Measurements from ENCODE around the gene CNP. TPM values are rescaled to one million over a fixed set of nuclear protein-coding genes. Genes with fewer than 3 reads are reported as not detected.

Gene CNP
- total RNA-seq, 1 donor from 2014 or later: 79.4 TPM

GRCh38 chr17:41986634-41987033 lies 20.0 kb downstream of the CNP start:
- Mint-ChIP-seq H3K4me3 (ENCODE audit: unreplicated experiment) (no peak overlapping the region), H3K27ac (ENCODE audit: unreplicated experiment) (no peak overlapping the region), H3K9me3 (ENCODE audit: low read depth) (no peaks in the 10 kb centered on the region), H3K27me3 (ENCODE audit: low read depth) (no peaks in the 10 kb centered on the region), H3K4me1 (ENCODE audit: low read depth) (no peaks in the 10 kb centered on the region), H3K36me3 (ENCODE audit: low read depth) (peaks cover 34% of the 10 kb centered on the region)
- TF ChIP-seq CTCF (IDR thresholded peaks at IDR 0.05): no peak
- DNase-seq (ENCODE audit: low spot score): no peak

- peaks cover 34% of the 10 kb centered on the region for H3K36me3 Mint-ChIP-seq (ENCODE audit: low read depth)
- H3K27ac Mint-ChIP-seq (ENCODE audit: unreplicated experiment): peak overlapping the region; percentile 33
- no peak overlapping the region for H3K4me3 Mint-ChIP-seq (ENCODE audit: unreplicated experiment)
These were observed 21.0 kb downstream of the CNP start for GRCh38 chr17:41987642-41988041.

GRCh38 chr17:41988418-41988817 lies 21.8 kb downstream of the CNP start:
- Mint-ChIP-seq H3K4me1 (ENCODE audit: low read depth) (peaks cover 5% of the 10 kb centered on the region), H3K27ac (ENCODE audit: unreplicated experiment) (peak overlapping the region; percentile 14), H3K36me3 (ENCODE audit: low read depth) (peaks cover 39% of the 10 kb centered on the region), H3K9me3 (ENCODE audit: low read depth) (no peaks in the 10 kb centered on the region), H3K27me3 (ENCODE audit: low read depth) (no peaks in the 10 kb centered on the region), H3K4me3 (ENCODE audit: unreplicated experiment) (no peak overlapping the region)
- TF ChIP-seq CTCF (IDR thresholded peaks at IDR 0.05): no peak
- no peak for DNase-seq (ENCODE audit: low spot score)

More at GRCh38 chr17:41987642-41988041, 21.0 kb downstream of the CNP start:
- Mint-ChIP-seq H3K27me3 (ENCODE audit: low read depth) (no peaks in the 10 kb centered on the region), H3K9me3 (ENCODE audit: low read depth) (no peaks in the 10 kb centered on the region), H3K4me1 (ENCODE audit: low read depth) (peaks cover 2% of the 10 kb centered on the region)
- DNase-seq (ENCODE audit: low spot score): no peak
- no peak for TF ChIP-seq CTCF (IDR thresholded peaks at IDR 0.05)

- DNase-seq (ENCODE audit: low spot score): no peak
- Mint-ChIP-seq H3K4me1 (ENCODE audit: low read depth) (peaks cover 5% of the 10 kb centered on the region), H3K9me3 (ENCODE audit: low read depth) (no peaks in the 10 kb centered on the region), H3K27ac (ENCODE audit: unreplicated experiment) (no peak overlapping the region), H3K36me3 (ENCODE audit: low read depth) (peaks cover 38% of the 10 kb centered on the region), H3K27me3 (ENCODE audit: low read depth) (no peaks in the 10 kb centered on the region), H3K4me3 (ENCODE audit: unreplicated experiment) (no peak overlapping the region)
- no peak for TF ChIP-seq CTCF (IDR thresholded peaks at IDR 0.05)
These were observed 23.3 kb downstream of the CNP start for GRCh38 chr17:41989702-41990419.

- H3K9me3 Mint-ChIP-seq (ENCODE audit: low read depth): no peaks in the 10 kb centered on the region
- DNase-seq (ENCODE audit: low spot score): no peak
- no peaks in the 10 kb centered on the region for H3K27me3 Mint-ChIP-seq (ENCODE audit: low read depth)
- H3K27ac Mint-ChIP-seq (ENCODE audit: unreplicated experiment): no peak overlapping the region
- H3K36me3 Mint-ChIP-seq (ENCODE audit: low read depth): peaks cover 45% of the 10 kb centered on the region
- H3K4me1 Mint-ChIP-seq (ENCODE audit: low read depth): peaks cover 5% of the 10 kb centered on the region
- no peak for TF ChIP-seq CTCF (IDR thresholded peaks at IDR 0.05)
- H3K4me3 Mint-ChIP-seq (ENCODE audit: unreplicated experiment): no peak overlapping the region
These were observed 26.0 kb downstream of the CNP start for GRCh38 chr17:41992576-41992975.
